D341Med (cell line): ENCODE data around the gene CD38.
"Not testable (repeated sequence)": the region's sequence is repeated elsewhere in the genome, so short reads cannot be mapped to it uniquely, and the experiment has no call there.

Experiments
- DNase-seq: peaks from one replicate; pipeline ENCODE4 v3.0.0; 2012; ENCODE audit warnings: low spot score

The CD38 gene

DNA sequence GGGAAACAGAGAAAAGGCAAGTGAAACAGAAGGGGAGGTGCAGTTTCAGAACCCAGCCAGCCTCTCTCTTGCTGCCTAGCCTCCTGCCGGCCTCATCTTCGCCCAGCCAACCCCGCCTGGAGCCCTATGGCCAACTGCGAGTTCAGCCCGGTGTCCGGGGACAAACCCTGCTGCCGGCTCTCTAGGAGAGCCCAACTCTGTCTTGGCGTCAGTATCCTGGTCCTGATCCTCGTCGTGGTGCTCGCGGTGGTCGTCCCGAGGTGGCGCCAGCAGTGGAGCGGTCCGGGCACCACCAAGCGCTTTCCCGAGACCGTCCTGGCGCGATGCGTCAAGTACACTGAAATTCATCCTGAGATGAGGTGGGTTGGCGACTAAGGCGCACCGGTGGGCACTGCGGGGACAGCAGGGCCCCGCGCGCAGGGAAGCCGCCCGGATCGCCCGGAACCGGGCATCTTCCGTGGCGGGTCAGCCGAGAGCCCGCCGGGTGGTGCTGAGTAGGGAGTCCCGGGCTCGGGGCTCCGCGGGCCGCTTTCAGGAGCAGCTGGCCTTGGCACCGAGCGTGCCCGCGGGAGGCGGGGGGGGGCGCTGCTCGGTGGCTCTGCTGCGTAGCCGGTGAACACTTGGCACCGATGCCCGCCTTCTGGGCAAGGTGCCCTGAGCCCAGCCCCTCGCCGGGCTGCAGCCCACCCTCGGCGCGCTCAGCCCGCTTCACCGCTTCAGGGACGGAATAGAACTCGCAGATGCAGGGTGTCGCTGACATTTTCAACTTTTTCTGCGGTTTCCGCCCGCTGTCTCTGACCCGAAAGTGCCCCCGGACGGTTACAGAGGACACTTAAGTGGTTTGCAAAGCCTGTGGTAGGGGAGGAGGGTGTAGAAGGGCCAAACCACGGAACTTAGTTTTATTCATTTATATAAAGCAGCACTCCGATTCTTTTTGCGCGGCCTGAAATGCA lies at the start of gene CD38:
Gene CD38 (plus strand): TSS at position 40 of the 953 bp plus-strand sequence. CDS start 87 bp downstream, at position 127.
- peak; percentile 57 for DNase-seq

DNA sequence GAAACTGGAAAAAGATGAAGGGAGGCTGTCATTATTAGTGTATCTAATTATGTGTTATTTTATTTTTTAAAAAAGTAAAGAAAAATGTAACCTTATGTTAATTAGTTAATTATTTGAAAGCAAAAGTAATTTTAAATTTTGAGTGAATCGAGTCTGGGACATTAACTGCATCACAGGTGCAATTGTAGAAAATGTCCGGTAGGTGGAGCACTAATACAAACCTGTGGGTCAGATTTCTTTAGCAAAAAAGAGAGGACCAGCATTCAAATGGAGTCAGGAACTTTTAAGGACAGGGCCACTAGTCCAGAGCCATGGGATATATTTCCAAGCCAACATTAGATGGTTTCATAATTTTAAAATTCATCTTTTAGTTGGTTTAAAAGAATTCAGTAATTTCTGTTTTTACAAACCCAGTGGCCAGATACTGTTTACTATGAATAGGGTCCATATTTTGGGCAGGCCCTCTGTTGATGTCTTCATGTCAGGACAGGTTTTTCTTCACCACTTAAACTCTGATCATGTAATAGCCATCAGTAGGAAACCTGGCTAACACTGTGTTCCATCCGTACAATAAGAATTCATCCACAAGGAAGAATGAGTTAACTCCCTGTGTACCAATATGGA lies 48.1 kb upstream of the CD38 start:
- peak; percentile 60 for DNase-seq

DNA sequence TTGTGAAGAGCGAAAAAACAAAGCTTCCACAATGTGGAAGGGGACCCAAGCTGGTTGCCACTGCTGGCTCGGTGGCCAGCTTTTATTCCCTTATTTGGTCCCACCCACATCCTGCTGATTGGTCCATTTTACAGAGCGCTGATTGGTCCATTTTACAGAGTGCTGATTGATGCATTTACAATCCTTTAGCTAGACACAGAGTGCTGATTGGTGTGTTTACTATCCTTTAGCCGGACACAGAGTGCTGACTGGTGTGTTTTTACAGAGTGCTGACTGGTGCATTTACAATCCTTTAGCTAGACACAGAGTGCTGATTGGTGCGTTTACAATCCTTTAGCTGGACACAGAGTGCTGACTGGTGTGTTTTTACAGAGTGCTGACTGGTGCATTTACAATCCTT lies 45.1 kb upstream of the CD38 start:
- DNase-seq: not testable (repeated sequence)

DNA sequence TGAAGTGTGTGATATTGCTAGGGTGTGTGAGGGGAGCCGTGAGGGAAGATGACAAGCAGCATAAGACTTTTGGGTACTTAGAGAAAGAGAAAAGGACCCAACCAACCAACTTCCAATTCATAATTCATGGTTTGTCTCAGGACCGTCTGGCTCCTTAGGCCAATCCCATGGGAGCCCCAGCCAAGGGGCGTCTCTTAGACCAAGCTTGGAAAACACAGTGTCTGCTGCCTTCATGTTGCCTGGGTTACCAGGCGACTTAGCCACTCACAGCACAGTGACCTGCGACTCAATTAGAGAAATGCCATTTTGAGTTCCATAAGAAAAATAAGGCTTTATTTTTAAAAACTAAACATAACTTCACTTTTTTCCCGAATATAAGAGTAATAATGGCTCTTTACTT lies 42.6 kb upstream of the CD38 start:
- no peak for DNase-seq

DNA sequence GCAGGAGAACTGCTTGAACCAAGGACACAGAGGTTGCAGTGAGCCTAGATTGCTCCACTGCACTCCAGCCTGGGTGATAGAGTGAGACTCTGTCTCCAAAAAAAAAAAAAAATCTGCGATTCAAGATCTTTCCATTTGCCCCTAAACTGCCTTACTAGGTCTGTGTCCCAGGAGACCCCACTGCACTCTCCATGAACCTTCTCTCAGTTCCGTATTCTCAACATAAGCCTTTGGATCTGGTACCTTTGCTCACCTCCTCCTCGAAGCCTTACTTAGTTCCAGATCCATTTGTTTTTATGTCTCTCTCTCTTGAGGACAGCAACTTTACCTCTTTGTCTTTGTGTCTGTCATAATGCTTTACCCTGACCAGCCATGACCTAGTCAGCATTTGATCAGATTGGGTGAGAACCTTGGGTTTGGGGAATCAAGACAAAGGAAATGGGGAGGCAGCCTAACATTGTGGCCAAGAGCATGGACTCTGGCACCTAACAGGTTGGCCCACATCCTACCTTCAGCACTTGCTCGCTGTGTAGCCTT lies 41.5 kb upstream of the CD38 start:
- DNase-seq: no peak

DNA sequence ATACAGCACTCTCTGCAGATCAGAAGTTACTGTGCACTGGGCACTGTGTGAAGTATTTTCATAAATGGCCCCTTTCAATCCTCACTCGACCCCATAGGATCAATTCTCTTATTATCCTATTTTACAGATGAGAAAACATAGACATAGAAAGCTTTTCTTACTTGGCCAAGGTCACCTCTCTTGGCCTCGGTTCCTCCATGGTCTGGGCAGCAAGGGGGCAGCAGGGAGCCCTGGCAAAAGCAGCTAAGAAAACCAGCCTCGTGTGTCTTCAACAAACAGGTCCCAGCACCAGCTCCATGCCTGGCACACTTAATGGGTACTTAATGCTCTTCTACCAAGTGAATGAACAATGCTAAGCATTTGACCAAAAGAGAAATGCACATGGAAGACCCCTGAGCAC lies 40.9 kb upstream of the CD38 start:
- DNase-seq: no peak

DNA sequence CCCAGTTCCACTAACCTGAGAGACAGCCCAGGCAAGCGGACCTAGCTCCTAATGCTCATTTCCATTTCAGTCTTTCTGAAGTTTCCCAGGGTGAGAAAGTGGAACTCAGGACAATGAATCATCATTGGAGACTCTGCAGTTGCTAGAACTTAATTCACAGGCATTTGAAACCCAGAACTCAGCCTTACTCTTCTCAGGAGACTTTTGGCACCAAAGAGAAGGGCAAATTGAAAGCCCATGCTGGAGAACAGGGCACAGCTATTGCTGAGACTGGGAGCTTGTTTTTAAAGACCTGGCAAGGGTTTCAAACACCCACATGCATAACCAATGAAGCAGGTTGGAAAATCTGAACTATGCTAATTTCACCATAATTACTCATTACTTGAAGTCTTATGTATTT lies 39.3 kb upstream of the CD38 start:
- no peak for DNase-seq

DNA sequence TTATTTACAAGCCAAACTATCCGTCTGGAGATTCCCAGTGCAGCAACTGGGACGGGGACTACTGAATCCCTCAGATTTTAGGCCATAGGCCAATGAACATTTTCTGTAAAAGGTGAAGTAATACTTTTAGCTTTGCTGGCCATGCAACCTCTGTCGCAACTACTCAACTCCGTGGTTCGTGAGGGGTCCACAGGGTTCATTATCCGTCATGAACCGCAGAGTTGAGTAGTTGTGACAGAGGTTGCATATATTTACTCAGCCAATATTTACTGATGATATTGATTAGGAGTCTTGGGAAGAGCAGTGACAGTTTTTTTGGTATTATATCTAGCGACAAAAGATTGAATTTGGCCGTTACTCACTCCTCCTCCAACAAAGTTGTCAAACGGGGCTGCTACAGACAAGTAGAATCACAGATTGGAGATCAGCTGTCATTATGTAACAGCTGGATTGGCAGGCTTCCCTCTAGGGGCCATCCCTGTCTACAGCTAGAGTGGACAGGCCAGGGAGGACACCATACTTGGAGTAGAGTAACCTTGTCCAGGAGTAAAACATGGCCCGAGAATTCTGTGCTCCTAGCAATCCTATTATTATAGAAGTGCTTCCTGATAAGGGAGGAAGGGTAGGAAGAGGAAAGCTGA lies 37.2 kb upstream of the CD38 start:
- DNase-seq: no peak

DNA sequence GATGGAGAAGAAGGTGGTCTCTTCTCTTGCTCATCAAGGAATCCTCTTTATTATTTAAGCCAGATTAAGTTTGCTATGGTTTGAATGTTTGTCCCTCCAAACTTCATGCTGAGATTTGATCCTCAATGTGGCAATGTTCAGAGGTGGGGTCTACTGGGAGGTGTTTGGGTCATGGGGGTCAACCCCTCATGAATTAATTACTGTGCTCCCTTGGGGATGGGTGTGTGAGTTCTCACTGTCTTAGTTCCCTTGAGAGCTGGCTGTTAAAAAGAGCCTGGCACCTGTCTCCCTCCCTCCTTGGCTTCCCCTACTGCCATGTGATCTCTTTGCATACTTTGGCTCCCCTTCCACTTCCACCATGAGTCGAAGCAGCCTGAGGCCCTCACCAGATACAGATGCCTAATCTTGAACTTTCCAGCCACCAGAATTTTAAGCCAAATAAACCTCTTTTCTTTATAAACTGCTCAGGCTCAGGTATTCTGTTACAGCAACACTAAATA lies 36.0 kb upstream of the CD38 start:
- no peak for DNase-seq

DNA sequence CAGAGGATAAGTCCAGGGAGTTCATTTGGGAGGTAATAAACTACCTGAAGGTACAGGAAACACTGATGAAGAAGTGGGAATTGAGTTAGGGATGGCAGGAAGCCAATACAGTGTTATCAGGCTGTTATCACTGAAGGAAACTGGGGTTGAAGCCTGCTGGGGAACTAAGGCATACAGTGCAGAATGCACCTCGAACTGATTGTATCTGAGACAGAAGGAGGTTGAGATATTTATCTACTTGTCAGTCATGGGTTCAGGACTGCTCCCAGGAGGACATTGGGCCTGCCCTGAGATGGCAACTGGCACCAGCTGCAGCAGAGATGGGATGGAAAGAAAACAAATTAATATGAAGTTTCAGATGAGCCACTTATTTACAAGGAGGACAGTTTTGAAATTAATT lies 35.5 kb upstream of the CD38 start:
- no peak for DNase-seq

DNA sequence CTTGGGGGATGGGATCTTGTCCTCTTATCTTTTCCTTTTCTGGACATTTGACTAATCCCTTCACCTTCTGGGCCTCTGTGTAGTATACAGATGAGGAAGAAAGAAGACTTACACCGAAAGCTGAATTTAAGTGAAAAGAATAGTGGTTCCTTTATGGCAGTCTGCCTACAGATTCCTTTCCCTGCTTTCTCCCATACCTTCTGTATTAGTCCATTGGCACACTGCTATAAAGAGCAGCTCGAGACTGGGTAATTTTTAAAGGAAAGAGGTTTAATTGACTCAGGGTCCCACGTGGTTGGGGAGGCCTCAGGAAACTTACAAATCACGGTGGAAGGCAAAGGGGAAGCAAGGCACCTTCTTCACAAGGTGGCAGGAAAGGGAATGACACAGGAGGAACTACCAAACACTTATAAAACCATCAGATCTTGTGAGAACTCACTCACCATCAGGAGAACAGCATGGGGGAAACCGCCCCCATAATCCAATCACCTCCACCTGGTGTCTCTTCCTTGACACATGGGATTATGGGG lies 34.0 kb upstream of the CD38 start:
- no peak for DNase-seq

DNA sequence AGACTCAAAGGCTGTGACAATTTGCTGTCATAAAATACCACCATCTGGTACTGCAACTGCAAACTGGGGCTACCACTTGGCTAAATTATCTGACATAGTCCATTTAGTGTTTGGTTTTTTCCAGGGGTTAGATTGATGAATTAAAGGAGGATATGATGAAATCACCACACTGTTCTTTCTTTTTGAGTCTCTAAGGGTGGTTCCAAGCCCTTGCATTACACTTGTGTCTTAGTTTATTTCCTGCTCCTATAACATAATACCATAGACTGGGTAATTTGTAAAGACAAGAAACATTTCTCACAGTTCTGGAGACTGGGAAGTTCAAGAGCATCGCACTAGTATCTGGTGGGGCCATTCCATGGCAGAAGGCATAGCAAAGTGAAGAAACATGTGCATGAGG lies 32.0 kb upstream of the CD38 start:
- no peak for DNase-seq

DNA sequence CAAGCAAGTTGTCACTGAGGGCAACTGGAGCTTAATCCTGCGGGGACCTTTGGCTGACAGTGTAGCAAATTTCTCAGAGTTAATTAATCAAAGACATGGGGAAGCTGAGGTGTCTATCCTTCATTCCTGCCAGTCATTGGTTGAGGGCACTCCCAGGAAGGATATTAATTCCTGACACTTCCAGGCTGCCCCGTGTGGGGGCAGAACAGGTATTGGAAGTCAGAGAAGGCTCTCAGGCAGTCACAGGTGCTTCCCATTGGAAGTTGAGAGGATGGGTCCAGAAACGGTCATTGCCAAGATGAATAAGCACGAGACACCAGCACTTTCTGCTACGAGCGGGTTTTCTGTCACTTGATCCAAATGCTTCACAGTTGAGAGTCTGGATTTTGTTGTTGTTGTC lies 29.1 kb upstream of the CD38 start:
- DNase-seq: no peak

DNA sequence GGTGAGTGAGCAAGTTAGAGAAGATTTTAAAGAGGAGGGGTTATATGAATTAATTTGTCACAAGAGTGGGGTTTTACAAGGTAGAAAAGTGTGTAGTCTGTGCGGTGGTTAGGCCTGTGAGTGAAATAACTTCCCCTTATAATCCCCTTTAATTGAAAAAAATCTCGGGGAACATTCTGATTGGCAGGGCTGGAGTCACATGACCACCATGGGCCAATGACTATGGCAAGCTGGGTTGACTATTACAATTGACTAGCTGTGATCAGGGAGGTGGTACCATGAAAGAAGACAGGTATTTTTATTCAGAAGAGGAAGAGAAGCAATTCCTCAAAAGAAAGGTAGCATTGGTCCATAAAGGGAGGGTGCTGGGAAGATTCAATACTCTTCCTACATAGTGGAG lies 27.0 kb upstream of the CD38 start:
- DNase-seq: no peak

DNA sequence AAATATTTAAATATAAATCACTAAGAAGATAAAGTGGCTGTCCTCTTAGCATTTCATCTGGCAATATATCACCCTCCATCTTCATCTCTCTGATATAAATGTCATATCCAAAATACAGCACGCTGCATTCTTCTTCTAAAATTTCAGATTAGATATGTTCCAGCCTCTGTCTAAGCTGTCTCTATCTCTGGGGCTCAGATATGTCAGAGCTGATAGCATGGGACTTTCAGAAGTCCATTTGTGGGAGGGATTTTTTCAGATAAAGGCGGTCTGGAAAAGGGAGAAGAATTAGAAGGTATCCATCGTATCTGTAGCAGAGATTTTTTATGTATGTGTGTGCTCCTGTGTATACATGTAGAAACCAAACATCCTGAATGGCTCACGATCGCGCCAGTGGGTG lies 25.0 kb upstream of the CD38 start:
- DNase-seq: no peak

DNA sequence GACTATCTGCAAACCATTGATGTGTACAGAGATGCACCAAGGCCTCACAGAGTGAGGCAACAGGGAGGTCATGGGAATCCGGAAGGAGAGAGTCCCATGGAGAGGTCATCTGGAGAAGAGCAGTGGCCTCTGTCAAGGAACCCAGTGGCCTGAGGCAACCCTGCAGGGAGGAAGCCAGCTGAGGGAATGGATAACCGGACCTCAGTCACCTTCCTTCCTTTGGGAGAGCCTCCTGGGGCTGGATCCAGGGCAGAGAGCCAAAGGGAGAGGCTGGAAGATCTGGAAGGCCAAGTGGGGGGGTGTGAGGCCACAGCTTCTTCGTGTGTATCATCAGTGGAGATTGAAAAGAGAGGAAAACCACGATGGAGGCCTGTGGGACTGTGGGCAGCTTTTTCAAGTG lies 24.3 kb upstream of the CD38 start:
- no peak for DNase-seq

DNA sequence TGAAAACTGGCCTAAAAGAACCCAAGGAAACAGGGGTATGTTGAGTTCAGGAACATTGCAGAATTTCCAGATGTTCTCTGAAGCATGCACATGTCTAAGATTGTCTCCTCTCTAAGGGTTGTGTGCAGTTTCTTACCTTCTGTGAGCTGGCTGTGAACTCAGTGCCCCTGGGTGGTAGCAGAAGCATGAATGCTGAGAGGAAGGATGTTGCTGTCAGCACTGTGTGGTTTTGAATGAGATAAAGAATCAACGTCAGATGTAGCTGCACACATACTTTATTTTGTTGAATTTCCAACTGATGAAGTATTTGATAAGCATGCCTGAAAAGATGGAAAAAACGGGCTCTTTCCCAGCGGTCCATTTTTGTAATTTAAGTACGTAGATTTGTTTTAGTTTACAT lies 23.8 kb upstream of the CD38 start:
- DNase-seq: no peak

DNA sequence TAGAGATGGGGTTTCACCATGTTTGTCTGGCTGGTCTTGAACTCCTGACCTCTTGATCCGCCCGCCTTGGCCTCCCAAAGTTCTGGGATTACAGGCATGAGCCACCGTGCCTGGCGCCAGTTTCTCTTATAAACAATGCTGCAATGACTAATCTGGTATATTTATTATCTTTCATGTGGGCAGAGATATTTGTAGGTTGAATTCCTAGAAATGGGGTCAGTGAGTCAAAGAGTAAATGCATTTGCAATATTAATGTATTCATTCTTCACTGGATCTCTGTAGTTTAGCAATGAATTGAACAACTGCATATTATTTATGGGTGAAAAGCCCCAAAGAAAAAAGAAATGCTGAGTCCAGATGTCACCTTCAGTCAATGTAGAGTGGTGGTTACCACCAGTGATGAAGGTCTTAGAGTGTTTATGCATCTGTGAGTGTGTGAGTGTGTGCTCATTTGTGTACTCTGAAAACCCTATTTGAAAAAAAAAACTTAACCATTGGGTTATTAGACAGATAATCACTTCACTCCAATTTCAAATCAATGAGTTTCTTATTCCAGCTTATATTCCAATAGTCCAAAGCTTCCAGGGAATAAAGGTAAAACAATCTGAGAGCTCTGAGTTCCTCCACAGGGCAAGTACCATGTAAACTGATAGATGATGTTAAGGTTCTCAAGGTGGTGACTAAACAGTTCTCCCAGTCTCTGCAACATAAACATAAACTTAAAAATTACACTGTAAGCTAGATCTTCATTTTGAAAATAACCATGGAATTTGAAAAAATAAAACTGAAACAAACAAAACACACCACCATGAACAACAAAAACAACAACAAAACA lies 22.6 kb upstream of the CD38 start:
- no peak for DNase-seq

DNA sequence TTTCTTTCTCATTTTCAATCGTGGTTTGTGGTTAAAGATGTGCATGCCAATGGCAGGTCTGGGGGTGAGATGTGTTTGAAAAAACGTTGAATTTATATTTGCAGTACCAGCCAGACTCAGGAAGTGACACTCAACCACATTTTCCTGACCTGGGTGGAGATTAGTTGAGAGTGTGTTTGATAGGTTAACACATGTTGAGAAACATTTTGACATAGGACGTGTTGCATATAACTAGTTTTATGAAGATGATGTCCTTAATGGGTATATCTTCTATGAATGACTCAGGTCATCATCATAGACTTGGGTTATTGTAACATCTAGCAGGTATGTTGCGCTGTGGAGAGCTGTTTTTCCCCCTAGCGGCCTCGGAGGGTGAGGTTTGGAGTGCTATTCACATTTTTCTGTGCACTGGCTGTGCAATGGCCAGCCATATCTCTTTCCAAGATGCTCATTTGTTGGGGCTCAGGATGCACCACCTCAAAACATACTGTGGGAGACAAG lies 21.7 kb upstream of the CD38 start:
- DNase-seq: no peak

DNA sequence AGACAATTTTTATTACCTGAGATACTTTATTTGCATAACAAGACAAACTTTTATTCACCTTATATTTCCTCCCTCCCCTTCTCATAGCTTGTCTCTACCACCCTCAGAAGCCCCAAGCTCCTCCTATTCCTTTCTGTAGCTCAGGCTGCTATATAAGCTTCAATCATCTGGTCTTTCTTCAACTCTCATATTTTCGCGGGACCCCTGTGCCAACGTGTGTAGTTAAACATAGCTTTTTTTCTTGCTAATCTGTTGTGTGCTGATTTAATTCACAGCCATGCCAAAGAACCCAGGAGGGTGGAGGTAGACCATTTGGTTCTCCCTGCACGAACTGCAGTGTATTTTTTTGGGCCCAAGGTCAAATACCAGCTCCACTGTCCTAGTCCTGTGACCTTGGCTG lies 21.1 kb upstream of the CD38 start:
- no peak for DNase-seq

DNA sequence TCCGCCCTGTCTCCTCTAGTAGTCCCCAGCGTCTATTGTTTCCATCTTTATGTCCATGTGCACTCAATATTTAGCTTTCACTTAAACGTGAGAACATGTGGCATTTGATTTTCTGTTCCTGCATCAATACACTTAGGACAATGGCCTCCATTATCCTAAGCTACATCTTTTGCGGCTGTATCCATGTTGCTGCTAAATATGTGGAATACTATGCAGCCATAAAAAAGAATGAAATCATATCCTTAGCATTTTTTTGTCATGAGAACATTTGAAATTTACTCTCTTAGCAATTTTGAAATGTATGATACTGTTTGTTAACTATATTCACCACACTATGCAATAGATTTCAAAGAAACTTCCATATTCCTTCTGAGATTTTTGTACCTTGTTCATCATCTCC lies 19.8 kb upstream of the CD38 start:
- DNase-seq: no peak
